Activated CD4-positive, alpha-beta T cell treated with anti-CD3 and anti-CD28 coated beads, Interleukin-2, amount 50 U/mL, for 1 hour (primary cell): ENCODE data around the gene GRM4.
"Not testable (repeated sequence)": the region's sequence is repeated elsewhere in the genome, so short reads cannot be mapped to it uniquely, and the experiment has no call there.

Experiments
- DNase-seq: peaks from one replicate; pipeline ENCODE4 v3.0.0-alpha.2; 2020

Gene GRM4

GRCh38 chr6:34059914-34060313 is 86.0 kb downstream of the GRM4 start:
- DNase-seq: no peak

DNA sequence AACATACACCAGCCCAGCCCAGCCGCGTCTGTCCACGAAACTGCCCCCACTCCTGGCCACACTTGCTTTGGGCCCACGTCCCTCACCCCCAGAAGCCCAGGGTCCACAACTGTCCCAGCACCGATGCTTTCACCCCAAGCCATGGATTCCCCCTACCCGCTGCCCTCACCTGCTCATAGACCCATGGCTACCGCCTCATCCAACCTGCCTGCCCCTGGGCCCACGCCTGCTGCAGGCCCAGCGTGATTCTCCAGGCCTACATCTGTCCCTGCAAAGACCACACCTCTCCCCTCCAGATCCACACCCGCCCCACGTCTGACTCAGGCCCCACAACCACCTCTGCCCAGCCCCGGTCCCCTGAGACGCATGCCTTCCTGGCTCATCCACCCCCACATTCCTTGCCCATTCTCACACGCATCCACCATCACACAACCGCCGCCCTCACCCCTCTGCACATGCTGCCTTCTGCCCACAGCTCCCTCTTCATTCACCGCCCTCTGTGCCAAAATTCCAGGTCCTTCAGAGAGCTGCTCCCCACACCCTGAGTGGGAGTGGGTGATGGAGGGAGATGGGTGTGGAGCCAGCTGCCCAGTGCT is 86.7 kb downstream of the GRM4 start:
- no peak for DNase-seq

DNA sequence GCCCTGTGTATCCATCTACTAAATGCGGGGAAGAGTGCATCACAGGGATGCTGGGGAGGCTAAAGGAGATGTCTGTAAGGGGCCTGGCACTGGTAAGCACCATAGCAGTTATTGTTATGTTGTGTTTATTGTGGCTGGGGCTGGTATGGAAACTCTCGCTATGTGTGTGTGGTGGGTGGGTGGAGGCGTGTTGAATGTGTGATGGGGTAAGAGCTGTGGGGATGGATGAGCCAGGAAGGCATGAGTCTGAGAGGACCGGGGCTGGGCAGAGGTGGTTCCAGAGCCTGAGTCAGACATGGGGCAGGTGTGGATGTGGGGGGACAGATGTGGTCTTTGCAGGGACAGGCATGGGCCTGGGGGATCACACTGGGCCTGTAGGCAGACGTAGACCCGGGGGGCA is 88.1 kb downstream of the GRM4 start:
- DNase-seq: no peak

- DNase-seq: no peak
Measured at GRCh38 chr6:34057191-34057590, 88.7 kb downstream of the GRM4 start.

DNA sequence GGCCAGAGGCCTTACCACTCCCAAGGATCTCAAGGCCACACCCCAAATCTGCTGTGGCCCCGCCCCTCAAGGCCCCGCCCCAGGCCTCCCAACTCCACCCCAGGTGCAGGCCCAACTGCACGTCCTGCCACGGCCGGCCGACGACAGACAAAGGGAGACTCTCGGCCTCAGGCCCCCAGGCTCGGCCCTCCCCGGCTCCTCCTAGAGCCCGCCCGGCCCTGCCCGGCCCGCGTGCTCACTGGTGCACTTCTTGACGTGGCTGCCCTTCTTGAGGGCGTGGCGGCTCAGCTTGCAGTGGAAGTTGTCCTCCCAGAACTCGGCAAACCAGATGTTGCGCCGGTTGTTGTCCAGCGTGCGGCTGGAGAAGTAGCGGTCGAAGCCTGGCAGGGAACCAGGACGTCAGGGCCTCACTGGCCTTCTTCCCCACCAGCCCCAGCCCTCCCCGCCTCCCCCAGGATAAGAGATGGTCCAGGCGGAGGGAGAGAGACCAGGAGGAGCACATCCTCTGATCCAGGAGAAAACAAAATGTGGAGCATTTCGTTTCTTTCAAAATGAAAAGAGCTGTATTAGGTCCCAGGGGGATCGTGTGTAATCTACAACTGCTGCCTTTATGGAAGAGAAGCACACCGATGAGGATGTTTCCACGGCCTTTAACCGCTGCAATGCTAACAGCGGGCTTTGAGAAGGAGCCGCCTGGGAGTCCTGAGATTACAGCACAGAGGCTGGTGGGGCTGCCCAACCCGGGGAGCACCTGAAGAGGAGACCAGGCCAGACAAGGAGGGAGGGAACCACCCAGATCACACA is 89.4 kb downstream of the GRM4 start:
- no peak for DNase-seq

DNA sequence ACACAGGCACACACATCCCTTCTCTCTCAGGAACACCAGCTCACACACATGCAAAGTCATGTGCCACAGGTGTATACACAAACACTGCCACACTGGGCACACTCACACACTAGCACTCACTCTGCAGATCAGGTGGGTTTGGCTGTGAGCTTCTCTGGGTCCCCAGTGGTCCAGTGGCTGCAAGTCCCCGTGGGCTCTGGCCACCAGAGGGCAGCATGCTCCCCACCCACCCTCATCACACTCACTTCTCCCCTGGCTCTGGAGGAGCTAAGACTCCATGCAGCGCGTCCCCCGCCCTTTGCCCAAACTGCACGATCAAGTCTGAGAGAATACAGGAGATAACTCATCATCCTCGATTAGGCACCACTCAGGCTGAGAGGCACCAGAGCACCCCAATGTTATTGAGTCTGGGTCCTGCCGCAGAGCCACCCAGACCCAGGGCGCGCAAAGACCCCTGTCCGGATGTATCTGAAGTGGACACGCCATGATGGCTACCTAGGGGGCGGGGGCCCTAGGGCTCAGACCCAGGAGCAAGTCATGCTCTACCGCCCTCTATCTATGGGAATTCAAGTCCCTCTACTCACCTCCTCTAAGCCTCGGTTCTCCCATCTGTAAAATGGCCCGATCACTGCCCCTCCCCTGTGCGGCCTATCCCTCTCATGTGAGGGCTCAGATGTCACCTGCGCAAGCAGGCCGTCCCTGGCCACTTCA is 90.5 kb downstream of the GRM4 start:
- DNase-seq: peak; percentile 57

DNA sequence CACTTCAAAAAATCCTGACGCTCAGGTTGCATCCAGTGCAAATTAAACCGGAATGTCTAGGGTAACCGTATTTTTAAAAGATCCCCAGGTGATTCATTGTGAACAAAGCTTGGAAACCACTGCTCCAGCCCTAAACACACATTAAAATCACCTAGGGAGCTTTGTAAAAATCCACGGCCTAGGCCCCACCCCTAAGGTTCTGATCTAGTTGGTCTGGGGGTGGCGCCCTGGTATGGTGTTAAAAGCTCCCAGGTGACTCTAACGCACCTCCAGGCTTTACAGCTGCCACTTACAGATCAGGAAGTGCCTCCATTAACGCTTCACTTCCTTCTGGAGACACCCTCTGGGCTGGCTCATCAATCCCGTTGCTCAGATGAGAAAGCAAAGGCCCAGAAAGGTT is 92.2 kb downstream of the GRM4 start:
- DNase-seq: no peak

DNA sequence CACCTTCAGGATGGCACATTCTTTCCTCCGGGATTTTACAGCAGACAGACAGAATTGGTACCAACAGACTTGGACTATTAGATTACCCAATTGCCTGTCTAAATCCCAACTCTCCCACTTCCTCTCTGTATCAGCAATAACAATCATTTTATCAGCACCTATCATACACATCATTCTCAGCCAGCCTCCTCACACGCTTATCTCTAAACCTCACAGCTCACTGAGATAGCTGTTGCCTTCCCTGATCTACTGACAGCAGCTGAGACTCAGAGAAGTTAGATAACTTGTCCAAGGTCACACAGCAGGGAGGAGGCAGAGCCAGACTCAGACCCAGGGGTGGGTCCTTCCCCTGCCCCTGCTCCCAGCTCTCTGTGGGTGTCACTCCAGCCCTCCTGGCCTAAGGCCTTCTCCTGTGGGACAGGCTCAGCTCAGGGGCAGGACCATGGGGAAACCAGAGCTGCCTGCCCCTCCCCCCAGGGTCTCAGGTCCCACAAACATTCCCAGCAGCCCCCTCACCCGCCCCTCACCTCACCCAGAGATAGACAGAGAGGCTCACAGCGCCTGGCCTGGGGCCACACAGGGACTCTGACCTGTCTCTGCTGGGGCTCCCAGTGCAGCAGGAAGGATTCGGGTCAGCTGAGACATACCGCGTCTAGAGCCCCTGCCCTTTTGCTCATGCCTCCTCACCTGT is 92.8 kb downstream of the GRM4 start:
- no peak for DNase-seq

- DNase-seq: no peak
Measured at GRCh38 chr6:34052071-34052825, 93.6 kb downstream of the GRM4 start.

GRCh38 chr6:34051331-34051919 is 94.5 kb downstream of the GRM4 start:
- no peak for DNase-seq

GRCh38 chr6:34050691-34051090 is 95.2 kb downstream of the GRM4 start:
- DNase-seq: no peak

- no peak for DNase-seq
Measured at GRCh38 chr6:34049395-34050342, 96.2 kb downstream of the GRM4 start.

DNA sequence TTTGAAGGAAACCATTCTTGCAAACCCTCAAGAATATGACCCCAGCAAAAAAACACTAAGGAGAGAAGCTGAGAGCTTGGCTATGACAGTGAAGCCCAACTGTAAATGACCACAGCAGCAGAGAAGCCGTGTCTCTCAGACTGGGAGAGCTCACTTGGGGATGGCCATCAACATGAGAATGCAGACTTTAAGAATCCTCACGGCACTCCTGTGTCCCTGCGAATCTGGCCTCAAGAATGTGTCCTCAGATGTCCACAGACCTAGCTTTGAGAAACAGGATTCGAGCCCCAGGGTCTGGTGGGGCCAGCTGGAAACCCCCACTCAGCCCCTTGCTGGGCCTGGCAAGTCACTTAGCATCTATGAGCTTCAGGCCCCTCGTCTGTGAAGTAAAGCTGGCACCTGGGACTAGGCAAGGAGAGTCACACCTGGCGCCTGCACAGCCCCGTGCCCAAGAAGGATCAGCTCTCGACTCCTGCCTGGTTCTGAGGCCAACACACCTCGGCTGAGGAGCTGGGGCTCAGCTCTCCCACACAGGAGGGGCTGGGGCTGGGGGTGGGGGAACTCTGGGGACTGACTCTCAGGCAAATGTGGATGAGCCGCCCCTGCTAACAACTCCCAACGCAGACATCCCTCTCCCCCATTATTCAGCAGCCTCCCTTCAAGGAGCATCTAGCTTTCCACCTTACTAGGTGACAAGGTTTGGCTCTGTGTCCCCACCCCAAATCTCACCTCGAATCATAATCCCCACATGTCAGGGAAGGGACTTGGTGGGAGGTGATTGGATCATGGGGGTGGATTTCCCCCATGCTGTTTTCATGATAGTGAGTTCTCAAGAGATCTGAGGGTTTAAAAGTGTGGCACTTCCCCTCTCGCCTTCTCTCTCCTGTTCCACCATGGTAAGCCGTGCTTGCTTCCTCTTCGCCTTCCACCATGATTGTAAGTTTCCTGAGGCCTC is 97.7 kb downstream of the GRM4 start:
- no peak for DNase-seq

GRCh38 chr6:34046617-34047016 is 99.3 kb downstream of the GRM4 start:
- DNase-seq: no peak

GRCh38 chr6:34045771-34046170 is 100.1 kb downstream of the GRM4 start:
- no peak for DNase-seq

- DNase-seq: no peak
Measured at GRCh38 chr6:34044945-34045595, 100.8 kb downstream of the GRM4 start.

DNA sequence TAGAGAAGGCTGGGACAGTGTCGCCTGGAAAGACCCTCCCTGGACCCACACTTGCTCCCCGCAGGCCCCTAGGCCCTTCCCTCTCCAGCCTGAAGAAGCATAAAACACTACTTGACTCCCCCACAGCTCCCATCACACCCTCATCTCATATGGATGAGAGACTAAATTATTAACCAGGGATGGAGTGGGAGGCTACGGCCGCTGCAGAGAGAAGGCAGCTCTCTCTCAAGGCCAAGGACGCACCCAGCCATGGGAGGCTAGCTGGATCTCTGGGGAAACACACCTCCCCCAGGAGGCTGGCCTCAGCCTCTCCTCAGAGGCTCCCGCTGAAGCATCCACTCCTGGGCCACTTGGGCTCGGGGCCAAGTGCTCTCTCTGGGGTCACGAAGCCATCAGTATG is 102.5 kb downstream of the GRM4 start:
- DNase-seq: no peak

DNA sequence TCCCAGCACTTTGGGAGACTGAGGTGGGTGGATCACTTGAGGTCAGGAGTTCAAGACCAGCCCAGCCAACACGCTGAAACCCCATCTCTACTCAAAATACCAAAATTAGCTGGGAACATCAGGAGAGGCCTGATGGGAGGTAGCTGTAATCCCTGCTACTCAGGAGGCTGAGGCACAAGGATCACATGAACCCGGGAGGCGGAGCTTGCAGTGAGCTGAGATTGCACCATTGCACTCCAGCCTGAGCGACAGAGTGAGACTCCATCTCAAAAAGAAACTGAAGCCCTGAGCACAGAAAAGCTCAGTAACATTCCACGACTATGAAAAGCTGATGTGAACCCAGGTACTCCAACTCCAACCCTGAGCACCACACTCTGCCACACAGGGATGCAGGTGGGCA is 103.9 kb downstream of the GRM4 start:
- DNase-seq: not testable (repeated sequence)

DNA sequence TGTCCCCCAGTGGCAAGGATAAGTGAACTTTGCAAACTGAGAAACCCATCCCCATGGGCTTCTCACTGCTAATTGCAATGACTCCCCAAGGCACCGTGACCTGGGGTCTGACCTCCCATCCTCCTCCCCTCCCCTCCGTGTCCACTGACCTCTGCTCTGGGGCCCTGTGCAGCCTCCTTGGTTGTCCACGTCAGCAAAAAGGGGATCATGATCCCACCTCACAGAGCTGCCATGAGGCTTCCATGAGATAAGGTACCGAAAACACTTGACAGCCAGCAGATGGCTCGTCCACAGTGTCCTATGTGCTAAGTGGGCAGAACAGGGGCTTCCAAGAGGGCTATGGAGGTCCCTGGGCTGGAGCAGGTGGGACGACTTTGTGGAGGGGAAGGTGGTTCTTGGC is 104.5 kb downstream of the GRM4 start:
- DNase-seq: no peak
